GM23338 (cell line): ENCODE measurements around the gene CCNG1. TPM values are rescaled to one million over a fixed set of nuclear protein-coding genes. Genes with fewer than 3 reads are reported as not detected.

Experiments used
- ATAC-seq: fragments of 200-7000 bp; cut with Tn5 transposase; 3 replicates; pipeline ENCODE4 v1.9.1; 2020
- DNase-seq: peaks from one replicate; pipeline ENCODE4 v3.0.0-alpha.2; 2015; ENCODE audit warnings: low spot score
- H2AFZ ChIP-seq: fragments of 200-600 bp; sonication (generic); 2 replicates; pipeline ENCODE4 v1.8.0; 2016; ENCODE audit warnings: antibody characterized with exemption, mild to moderate bottlenecking, moderate library complexity
- H3F3A ChIP-seq: fragments of 200-600 bp; sonication (generic); replicated peaks from 2 replicates; pipeline ENCODE4 v1.8.0; 2017; ENCODE audit warnings: antibody characterized with exemption, mixed run types, low read depth
- H3K27ac ChIP-seq: fragments of 200-600 bp; sonication (generic); 2 replicates; pipeline ENCODE4 v1.6.1; 2016; ENCODE audit warnings: low read depth
- H3K27me3 ChIP-seq: fragments of 200-600 bp; sonication (generic); 2 replicates; pipeline ENCODE4 v1.8.0; 2016; ENCODE audit warnings: mild to moderate bottlenecking, mixed run types, moderate library complexity; ENCODE audit not compliant: insufficient read depth
- H3K36me3 ChIP-seq: fragments of 200-600 bp; sonication (generic); 2 replicates; pipeline ENCODE4 v1.8.0; 2016; ENCODE audit warnings: mild to moderate bottlenecking; ENCODE audit not compliant: insufficient read depth
- H3K4me1 ChIP-seq: fragments of 200-600 bp; sonication (generic); 2 replicates; pipeline ENCODE4 v1.8.0; 2016; ENCODE audit warnings: mild to moderate bottlenecking, moderate library complexity; ENCODE audit not compliant: insufficient read depth
- H3K4me2 ChIP-seq: fragments of 200-600 bp; sonication (generic); 2 replicates; pipeline ENCODE4 v1.7.1; 2017; ENCODE audit warnings: mixed run types
- H3K4me3 ChIP-seq: fragments of 200-600 bp; sonication (generic); 2 replicates; pipeline ENCODE4 v1.6.1; 2016; ENCODE audit warnings: mixed run types
- H3K79me2 ChIP-seq: fragments of 200-600 bp; sonication (generic); replicated peaks from 2 replicates; pipeline ENCODE4 v1.8.0; 2017; ENCODE audit warnings: mild to moderate bottlenecking; ENCODE audit not compliant: insufficient read depth
- H3K9me2 ChIP-seq: fragments of 200-600 bp; sonication (generic); 2 replicates; pipeline ENCODE4 v1.8.0; 2017; ENCODE audit not compliant: insufficient read depth
- H4K20me1 ChIP-seq: fragments of 200-600 bp; sonication (generic); replicated peaks from 2 replicates; pipeline ENCODE4 v1.8.0; 2017; ENCODE audit warnings: mild to moderate bottlenecking; ENCODE audit not compliant: insufficient read depth
- H3K27ac Mint-ChIP-seq: 2 replicates; pipeline ENCODE4 v1.8.0; 2020; ENCODE audit warnings: inconsistent platforms, mild to moderate bottlenecking, moderate library complexity, mixed read lengths
- H3K27me3 Mint-ChIP-seq: 3 replicates; pipeline ENCODE4 v1.8.0; 2022; ENCODE audit warnings: low read depth, mild to moderate bottlenecking, moderate library complexity, mixed read lengths, inconsistent platforms; ENCODE audit not compliant: insufficient read depth, poor library complexity
- H3K36me3 Mint-ChIP-seq: 3 replicates; pipeline ENCODE4 v1.8.0; 2021; ENCODE audit warnings: low read depth, mild to moderate bottlenecking, inconsistent platforms, moderate library complexity, mixed read lengths
- H3K4me1 Mint-ChIP-seq: 3 replicates; pipeline ENCODE4 v1.8.0; 2020; ENCODE audit warnings: mild to moderate bottlenecking, inconsistent platforms, mixed read lengths
- H3K4me3 Mint-ChIP-seq: 3 replicates; pipeline ENCODE4 v1.8.0; 2021; ENCODE audit warnings: moderate library complexity, mild to moderate bottlenecking, inconsistent platforms, mixed read lengths
- H3K9me3 Mint-ChIP-seq: 3 replicates; pipeline ENCODE4 v1.8.0; 2020; ENCODE audit warnings: moderate library complexity, mild to moderate bottlenecking, inconsistent platforms, mixed read lengths
- CREB1 ChIP-seq: fragments of 250-450 bp; sonication (Bioruptor Pico); IDR thresholded peaks from 2 replicates; pipeline ENCODE4 v1.5.0; 2020; ENCODE audit warnings: low read depth, mild to moderate bottlenecking, moderate library complexity
- EZH2phosphoT487 ChIP-seq: fragments of 200-600 bp; sonication (generic); IDR thresholded peaks from one replicate; pipeline ENCODE4 v1.8.1; 2018; ENCODE audit warnings: antibody characterized with exemption; ENCODE audit not compliant: unreplicated experiment
- STAT1 ChIP-seq: IDR thresholded peaks from one replicate; pipeline ENCODE4 v1.6.1; 2016; ENCODE audit warnings: antibody characterized with exemption; ENCODE audit not compliant: unreplicated experiment
- ZNF114 ChIP-seq: fragments of 250-450 bp; sonication (Bioruptor Pico); IDR thresholded peaks from 2 replicates; pipeline ENCODE4 v1.5.0; 2020; ENCODE audit warnings: mild to moderate bottlenecking, moderate library complexity
- polyA plus RNA-seq: library from polyadenylated mRNA; unstranded; fragments of >200 nt; fragmentation: Nextera tagmentation; extraction: Ambion mirVana; gene quantifications from 2 replicates; pipeline ENCODE4 v1.2.1, GENCODE V29; 2016
- total RNA-seq: library from RNA; depleted of rRNA; stranded (reverse); fragments of >200 nt; shearing (Covaris generic); gene quantifications from 2 replicates; pipeline ENCODE4 v1.2.3, GENCODE V29; 2014
- TF ChIP-seq, protein P1 (sequence below): IDR thresholded peaks from 2 replicates; pipeline ENCODE4 v1.6.1; 2016; ENCODE audit warnings: antibody characterized with exemption
- TF ChIP-seq, protein P2 (sequence below): fragments of 250-450 bp; sonication (Bioruptor Pico); IDR thresholded peaks from 2 replicates; pipeline ENCODE4 v1.5.0; 2020; ENCODE audit warnings: mild to moderate bottlenecking, moderate library complexity
- TF ChIP-seq, protein P3 (sequence below): IDR thresholded peaks from one replicate; pipeline ENCODE4 v1.6.1; 2018; ENCODE audit warnings: antibody characterized with exemption; ENCODE audit not compliant: unreplicated experiment

CCNG1 gene
- total and polyA plus RNA-seq, 2 experiments from 2014 or later, result 431 to 496 TPM

- H3K36me3 Mint-ChIP-seq, result peaks cover 90% of the 10 kb centered on the region
These were observed 38.0 kb downstream of the CCNG1 start for GRCh38 chr5:163475411-163475810.

GRCh38 chr5:163478126-163478981, 41.0 kb downstream of the CCNG1 start:
- Histone ChIP-seq H2AFZ (no peak overlapping the region), H3K4me1 (no peaks in the 10 kb centered on the region), H3F3A (no peaks in the 10 kb centered on the region), H3K79me2 (no peaks in the 10 kb centered on the region), H3K27me3 (no peaks in the 10 kb centered on the region), H3K36me3 (peaks cover 76% of the 10 kb centered on the region), H4K20me1 (no peaks in the 10 kb centered on the region), H3K9me2 (no peaks in the 10 kb centered on the region), H3K4me3 (no peak overlapping the region), H3K4me2 (no peak overlapping the region), H3K27ac (no peak overlapping the region)
- ATAC-seq (no peak), DNase-seq (no peak)
- TF ChIP-seq STAT1 (no peak), CREB1 (CRISPR knock-in tag) (no peak), EZH2phosphoT487 (no peak), ZNF114 (CRISPR knock-in tag) (no peak)
- TF ChIP-seq, protein P1, sequence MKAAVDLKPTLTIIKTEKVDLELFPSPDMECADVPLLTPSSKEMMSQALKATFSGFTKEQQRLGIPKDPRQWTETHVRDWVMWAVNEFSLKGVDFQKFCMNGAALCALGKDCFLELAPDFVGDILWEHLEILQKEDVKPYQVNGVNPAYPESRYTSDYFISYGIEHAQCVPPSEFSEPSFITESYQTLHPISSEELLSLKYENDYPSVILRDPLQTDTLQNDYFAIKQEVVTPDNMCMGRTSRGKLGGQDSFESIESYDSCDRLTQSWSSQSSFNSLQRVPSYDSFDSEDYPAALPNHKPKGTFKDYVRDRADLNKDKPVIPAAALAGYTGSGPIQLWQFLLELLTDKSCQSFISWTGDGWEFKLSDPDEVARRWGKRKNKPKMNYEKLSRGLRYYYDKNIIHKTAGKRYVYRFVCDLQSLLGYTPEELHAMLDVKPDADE, result no peak
- TF ChIP-seq, protein P2, sequence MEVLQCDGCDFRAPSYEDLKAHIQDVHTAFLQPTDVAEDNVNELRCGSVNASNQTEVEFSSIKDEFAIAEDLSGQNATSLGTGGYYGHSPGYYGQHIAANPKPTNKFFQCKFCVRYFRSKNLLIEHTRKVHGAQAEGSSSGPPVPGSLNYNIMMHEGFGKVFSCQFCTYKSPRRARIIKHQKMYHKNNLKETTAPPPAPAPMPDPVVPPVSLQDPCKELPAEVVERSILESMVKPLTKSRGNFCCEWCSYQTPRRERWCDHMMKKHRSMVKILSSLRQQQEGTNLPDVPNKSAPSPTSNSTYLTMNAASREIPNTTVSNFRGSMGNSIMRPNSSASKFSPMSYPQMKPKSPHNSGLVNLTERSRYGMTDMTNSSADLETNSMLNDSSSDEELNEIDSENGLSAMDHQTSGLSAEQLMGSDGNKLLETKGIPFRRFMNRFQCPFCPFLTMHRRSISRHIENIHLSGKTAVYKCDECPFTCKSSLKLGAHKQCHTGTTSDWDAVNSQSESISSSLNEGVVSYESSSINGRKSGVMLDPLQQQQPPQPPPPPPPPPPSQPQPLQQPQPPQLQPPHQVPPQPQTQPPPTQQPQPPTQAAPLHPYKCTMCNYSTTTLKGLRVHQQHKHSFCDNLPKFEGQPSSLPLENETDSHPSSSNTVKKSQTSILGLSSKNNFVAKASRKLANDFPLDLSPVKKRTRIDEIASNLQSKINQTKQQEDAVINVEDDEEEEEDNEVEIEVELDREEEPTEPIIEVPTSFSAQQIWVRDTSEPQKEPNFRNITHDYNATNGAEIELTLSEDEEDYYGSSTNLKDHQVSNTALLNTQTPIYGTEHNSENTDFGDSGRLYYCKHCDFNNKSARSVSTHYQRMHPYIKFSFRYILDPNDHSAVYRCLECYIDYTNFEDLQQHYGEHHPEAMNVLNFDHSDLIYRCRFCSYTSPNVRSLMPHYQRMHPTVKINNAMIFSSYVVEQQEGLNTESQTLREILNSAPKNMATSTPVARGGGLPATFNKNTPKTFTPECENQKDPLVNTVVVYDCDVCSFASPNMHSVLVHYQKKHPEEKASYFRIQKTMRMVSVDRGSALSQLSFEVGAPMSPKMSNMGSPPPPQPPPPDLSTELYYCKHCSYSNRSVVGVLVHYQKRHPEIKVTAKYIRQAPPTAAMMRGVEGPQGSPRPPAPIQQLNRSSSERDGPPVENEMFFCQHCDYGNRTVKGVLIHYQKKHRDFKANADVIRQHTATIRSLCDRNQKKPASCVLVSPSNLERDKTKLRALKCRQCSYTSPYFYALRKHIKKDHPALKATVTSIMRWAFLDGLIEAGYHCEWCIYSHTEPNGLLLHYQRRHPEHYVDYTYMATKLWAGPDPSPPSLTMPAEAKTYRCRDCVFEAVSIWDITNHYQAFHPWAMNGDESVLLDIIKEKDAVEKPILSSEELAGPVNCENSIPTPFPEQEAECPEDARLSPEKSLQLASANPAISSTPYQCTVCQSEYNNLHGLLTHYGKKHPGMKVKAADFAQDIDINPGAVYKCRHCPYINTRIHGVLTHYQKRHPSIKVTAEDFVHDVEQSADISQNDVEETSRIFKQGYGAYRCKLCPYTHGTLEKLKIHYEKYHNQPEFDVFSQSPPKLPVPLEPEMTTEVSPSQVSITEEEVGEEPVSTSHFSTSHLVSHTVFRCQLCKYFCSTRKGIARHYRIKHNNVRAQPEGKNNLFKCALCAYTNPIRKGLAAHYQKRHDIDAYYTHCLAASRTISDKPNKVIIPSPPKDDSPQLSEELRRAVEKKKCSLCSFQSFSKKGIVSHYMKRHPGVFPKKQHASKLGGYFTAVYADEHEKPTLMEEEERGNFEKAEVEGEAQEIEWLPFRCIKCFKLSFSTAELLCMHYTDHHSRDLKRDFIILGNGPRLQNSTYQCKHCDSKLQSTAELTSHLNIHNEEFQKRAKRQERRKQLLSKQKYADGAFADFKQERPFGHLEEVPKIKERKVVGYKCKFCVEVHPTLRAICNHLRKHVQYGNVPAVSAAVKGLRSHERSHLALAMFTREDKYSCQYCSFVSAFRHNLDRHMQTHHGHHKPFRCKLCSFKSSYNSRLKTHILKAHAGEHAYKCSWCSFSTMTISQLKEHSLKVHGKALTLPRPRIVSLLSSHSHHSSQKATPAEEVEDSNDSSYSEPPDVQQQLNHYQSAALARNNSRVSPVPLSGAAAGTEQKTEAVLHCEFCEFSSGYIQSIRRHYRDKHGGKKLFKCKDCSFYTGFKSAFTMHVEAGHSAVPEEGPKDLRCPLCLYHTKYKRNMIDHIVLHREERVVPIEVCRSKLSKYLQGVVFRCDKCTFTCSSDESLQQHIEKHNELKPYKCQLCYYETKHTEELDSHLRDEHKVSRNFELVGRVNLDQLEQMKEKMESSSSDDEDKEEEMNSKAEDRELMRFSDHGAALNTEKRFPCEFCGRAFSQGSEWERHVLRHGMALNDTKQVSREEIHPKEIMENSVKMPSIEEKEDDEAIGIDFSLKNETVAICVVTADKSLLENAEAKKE (CRISPR knock-in tag), result no peak
- TF ChIP-seq, protein P3, sequence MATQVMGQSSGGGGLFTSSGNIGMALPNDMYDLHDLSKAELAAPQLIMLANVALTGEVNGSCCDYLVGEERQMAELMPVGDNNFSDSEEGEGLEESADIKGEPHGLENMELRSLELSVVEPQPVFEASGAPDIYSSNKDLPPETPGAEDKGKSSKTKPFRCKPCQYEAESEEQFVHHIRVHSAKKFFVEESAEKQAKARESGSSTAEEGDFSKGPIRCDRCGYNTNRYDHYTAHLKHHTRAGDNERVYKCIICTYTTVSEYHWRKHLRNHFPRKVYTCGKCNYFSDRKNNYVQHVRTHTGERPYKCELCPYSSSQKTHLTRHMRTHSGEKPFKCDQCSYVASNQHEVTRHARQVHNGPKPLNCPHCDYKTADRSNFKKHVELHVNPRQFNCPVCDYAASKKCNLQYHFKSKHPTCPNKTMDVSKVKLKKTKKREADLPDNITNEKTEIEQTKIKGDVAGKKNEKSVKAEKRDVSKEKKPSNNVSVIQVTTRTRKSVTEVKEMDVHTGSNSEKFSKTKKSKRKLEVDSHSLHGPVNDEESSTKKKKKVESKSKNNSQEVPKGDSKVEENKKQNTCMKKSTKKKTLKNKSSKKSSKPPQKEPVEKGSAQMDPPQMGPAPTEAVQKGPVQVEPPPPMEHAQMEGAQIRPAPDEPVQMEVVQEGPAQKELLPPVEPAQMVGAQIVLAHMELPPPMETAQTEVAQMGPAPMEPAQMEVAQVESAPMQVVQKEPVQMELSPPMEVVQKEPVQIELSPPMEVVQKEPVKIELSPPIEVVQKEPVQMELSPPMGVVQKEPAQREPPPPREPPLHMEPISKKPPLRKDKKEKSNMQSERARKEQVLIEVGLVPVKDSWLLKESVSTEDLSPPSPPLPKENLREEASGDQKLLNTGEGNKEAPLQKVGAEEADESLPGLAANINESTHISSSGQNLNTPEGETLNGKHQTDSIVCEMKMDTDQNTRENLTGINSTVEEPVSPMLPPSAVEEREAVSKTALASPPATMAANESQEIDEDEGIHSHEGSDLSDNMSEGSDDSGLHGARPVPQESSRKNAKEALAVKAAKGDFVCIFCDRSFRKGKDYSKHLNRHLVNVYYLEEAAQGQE, result no peak
- Mint-ChIP-seq H3K9me3 (no peaks in the 10 kb centered on the region), H3K4me3 (no peak overlapping the region), H3K36me3 (peaks cover 85% of the 10 kb centered on the region), H3K27me3 (no peaks in the 10 kb centered on the region), H3K4me1 (no peaks in the 10 kb centered on the region), H3K27ac (no peak overlapping the region)

More at GRCh38 chr5:163475411-163475810, 38.0 kb downstream of the CCNG1 start:
- TF ChIP-seq, protein P1, result no peak
- Histone ChIP-seq H3K9me2 (no peaks in the 10 kb centered on the region), H3F3A (no peaks in the 10 kb centered on the region), H3K27me3 (no peaks in the 10 kb centered on the region), H3K4me2 (no peak overlapping the region), H3K79me2 (no peaks in the 10 kb centered on the region), H3K4me1 (no peaks in the 10 kb centered on the region), H3K27ac (no peak overlapping the region), H2AFZ (no peak overlapping the region), H4K20me1 (no peaks in the 10 kb centered on the region; the same call in 1 of the 2 replicates), H3K4me3 (no peak overlapping the region), H3K36me3 (peaks cover 88% of the 10 kb centered on the region)
- Mint-ChIP-seq H3K4me3 (no peak overlapping the region), H3K27me3 (no peaks in the 10 kb centered on the region), H3K27ac (no peak overlapping the region), H3K4me1 (no peaks in the 10 kb centered on the region), H3K9me3 (no peaks in the 10 kb centered on the region)
- DNase-seq, result no peak
- no peak for ATAC-seq
